Measurements from ENCODE around the gene GPRIN2. TPM values are rescaled to one million over a fixed set of nuclear protein-coding genes. Genes with fewer than 3 reads are reported as not detected.

GPRIN2 gene
- polyA plus RNA-seq, 1 of the 3 experiments (the other 2 are of a cell fraction): 0.03 TPM

- POLR2A ChIA-PET: no interaction called here
- Histone ChIP-seq H3K4me1 (ENCODE audit: control insufficient read depth in 1 of 2, insufficient read depth in 2 of 2, low read depth in 1 of 2, low read length in 1 of 2) (peaks cover 0 to 3% of the 10 kb centered on the region in 2 experiments; a peak in 1 of 4 replicates), H3K27ac (ENCODE audit: low read depth in 2 of 2, low read length in 1 of 2) (no peak overlapping the region), H4K20me1 (ENCODE audit: insufficient read depth) (no peaks in the 10 kb centered on the region), H3K9me2 (no peaks in the 10 kb centered on the region), H3K36me3 (replicated peaks in 1 of 2; ENCODE audit: control insufficient read depth in 1 of 2, insufficient read depth in 2 of 2, low read length in 1 of 2) (no peaks in the 10 kb centered on the region), H3K27me3 (ENCODE audit: insufficient read depth) (peaks cover 37% of the 10 kb centered on the region), H3F3A (replicated peaks; ENCODE audit: insufficient read depth) (no peaks in the 10 kb centered on the region), H3K4me3 (ENCODE audit: low read depth in 2 of 2, low read length in 1 of 2) (no peak overlapping the region), H2AFZ (ENCODE audit: low read depth) (no peak overlapping the region), H3K9ac (no peak overlapping the region), H3K79me2 (ENCODE audit: insufficient read depth) (no peaks in the 10 kb centered on the region), H3K9me3 (no peaks in the 10 kb centered on the region), H3K4me2 (no peak overlapping the region)
- TF ChIP-seq FOXM1 (IDR thresholded peaks at IDR 0.05; ENCODE audit: low read depth) (no peak), GABPA (IDR thresholded peaks at IDR 0.05; ENCODE audit: low read depth) (no peak), NFIC (IDR thresholded peaks at IDR 0.05; ENCODE audit: borderline replicate concordance) (no peak), ZBTB33 (IDR thresholded peaks at IDR 0.05; ENCODE audit: borderline replicate concordance, low read depth) (no peak), RFX5 (IDR thresholded peaks at IDR 0.05; ENCODE audit: low read length) (no peak), SMC3 (IDR thresholded peaks at IDR 0.05; ENCODE audit: low read depth, low read length) (no peak), YY1 (IDR thresholded peaks at IDR 0.05; ENCODE audit: low read depth) (no peak), TEAD4 (IDR thresholded peaks at IDR 0.05; ENCODE audit: borderline replicate concordance, insufficient read depth) (no peak)
- TF ChIP-seq, protein P1, sequence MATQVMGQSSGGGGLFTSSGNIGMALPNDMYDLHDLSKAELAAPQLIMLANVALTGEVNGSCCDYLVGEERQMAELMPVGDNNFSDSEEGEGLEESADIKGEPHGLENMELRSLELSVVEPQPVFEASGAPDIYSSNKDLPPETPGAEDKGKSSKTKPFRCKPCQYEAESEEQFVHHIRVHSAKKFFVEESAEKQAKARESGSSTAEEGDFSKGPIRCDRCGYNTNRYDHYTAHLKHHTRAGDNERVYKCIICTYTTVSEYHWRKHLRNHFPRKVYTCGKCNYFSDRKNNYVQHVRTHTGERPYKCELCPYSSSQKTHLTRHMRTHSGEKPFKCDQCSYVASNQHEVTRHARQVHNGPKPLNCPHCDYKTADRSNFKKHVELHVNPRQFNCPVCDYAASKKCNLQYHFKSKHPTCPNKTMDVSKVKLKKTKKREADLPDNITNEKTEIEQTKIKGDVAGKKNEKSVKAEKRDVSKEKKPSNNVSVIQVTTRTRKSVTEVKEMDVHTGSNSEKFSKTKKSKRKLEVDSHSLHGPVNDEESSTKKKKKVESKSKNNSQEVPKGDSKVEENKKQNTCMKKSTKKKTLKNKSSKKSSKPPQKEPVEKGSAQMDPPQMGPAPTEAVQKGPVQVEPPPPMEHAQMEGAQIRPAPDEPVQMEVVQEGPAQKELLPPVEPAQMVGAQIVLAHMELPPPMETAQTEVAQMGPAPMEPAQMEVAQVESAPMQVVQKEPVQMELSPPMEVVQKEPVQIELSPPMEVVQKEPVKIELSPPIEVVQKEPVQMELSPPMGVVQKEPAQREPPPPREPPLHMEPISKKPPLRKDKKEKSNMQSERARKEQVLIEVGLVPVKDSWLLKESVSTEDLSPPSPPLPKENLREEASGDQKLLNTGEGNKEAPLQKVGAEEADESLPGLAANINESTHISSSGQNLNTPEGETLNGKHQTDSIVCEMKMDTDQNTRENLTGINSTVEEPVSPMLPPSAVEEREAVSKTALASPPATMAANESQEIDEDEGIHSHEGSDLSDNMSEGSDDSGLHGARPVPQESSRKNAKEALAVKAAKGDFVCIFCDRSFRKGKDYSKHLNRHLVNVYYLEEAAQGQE (IDR thresholded peaks at IDR 0.05; ENCODE audit: low read depth, low read length): no peak
- TF ChIP-seq, protein P2, sequence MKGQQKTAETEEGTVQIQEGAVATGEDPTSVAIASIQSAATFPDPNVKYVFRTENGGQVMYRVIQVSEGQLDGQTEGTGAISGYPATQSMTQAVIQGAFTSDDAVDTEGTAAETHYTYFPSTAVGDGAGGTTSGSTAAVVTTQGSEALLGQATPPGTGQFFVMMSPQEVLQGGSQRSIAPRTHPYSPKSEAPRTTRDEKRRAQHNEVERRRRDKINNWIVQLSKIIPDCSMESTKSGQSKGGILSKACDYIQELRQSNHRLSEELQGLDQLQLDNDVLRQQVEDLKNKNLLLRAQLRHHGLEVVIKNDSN (IDR thresholded peaks at IDR 0.05; ENCODE audit: borderline replicate concordance, low read depth): no peak
- DNase-seq: no peak
- CTCF ChIA-PET: interaction anchor here (1.2 to 1.4 kb wide), 2 partner anchors 13 to 1218 kb away, joined by 4 to 11 read pairs; no protein-coding TSS in a partner anchor
- WGBS (ENCODE audit: low lambda C conversion rate): 69% methylated on average over 9 of the region's 9 CpGs
Observed at GRCh38 chr10:46558392-46559185, 2.1 kb upstream of the GPRIN2 start.

All from SK-N-SH (cell line).